Thoracic aorta (tissue), 2 donors: ENCODE results near the gene OR2AJ1. TPM values are rescaled to one million over a fixed set of nuclear protein-coding genes. Genes with fewer than 3 reads are reported as not detected.
"Not testable (repeated sequence)": the region's sequence is repeated elsewhere in the genome, so short reads cannot be mapped to it uniquely, and the experiment has no call there.

Source experiments
- ATAC-seq: fragments of 150-250 bp; one replicate; pipeline ENCODE4 v1.8.0; 2017; ENCODE audit warnings: low read depth; ENCODE audit not compliant: insufficient number of reproducible peaks, low FRiP score
- DNase-seq: peaks from one replicate; pipeline ENCODE4 v3.0.0-alpha.2; 2020; ENCODE audit warnings: low spot score
- H3K27ac ChIP-seq, 2 donors: fragments of 200-600 bp; sonication (generic); 1 replicate in 1 of 2; 2 replicates in 1 of 2; pipeline ENCODE4 v1.5.1; 2016; ENCODE audit warnings: mild to moderate bottlenecking in 2 of 2, moderate library complexity in 2 of 2
- H3K27me3 ChIP-seq: fragments of 200-600 bp; sonication (generic); replicated peaks from 2 replicates; pipeline ENCODE4 v1.6.0; 2016; ENCODE audit warnings: mild to moderate bottlenecking; ENCODE audit not compliant: insufficient read depth
- H3K36me3 ChIP-seq: fragments of 200-600 bp; sonication (generic); one replicate; pipeline ENCODE4 v1.5.1; 2016
- H3K4me1 ChIP-seq, 2 donors: fragments of 200-600 bp; sonication (generic); 1 replicate in 1 of 2; 2 replicates in 1 of 2; pipeline versions ENCODE4 v1.5.1 to v1.6.0; 2016; ENCODE audit warnings: low read depth in 2 of 2, mild to moderate bottlenecking in 1 of 2; ENCODE audit not compliant: control insufficient read depth in 1 of 2
- H3K4me3 ChIP-seq: fragments of 200-600 bp; sonication (generic); 2 replicates; pipeline ENCODE4 v1.5.1; 2016; ENCODE audit warnings: mild to moderate bottlenecking
- H3K9me3 ChIP-seq: fragments of 200-600 bp; sonication (generic); 2 replicates; pipeline ENCODE4 v1.5.1; 2016
- total RNA-seq, 2 donors: library from RNA; depleted of rRNA; stranded (reverse); fragments of >200 nt; gene quantifications; one replicate each; pipeline versions ENCODE4 v1.1.0 to v1.2.3, GENCODE V29; 2016
- TF ChIP-seq, protein P1 (sequence below): fragments of 200-600 bp; sonication (generic); IDR thresholded peaks from one replicate; pipeline ENCODE4 v1.5.1; 2019; ENCODE audit warnings: antibody characterized with exemption

Gene OR2AJ1
- total RNA-seq, 2 donors from 2014 or later: not detected

DNA sequence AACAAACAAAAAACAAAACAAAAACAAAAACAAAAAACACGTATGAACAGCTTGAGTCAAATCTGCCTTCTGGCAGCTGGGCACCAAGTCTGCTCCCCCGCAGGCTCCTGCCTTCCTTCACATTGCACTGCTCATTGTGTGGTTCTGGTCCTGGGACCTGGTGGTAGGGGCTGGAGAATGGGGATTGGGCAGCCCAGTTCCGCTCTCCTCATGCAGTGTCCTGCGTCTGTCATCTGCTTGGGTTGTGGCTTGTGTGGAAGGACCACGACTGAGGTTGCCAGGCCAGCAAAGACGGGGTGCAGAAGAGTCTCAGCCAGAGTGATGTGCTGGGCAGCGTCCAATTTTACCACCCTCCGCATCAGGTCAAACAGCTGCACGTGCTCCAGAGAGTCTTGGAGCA lies 11.1 kb downstream of the OR2AJ1 start:
- Histone ChIP-seq H3K27me3 (no peaks in the 10 kb centered on the region), H3K36me3 (no peaks in the 10 kb centered on the region), H3K4me3 (no peak overlapping the region), H3K27ac (no peak overlapping the region), H3K9me3 (no peaks in the 10 kb centered on the region), H3K4me1 (no peaks in the 10 kb centered on the region)
- DNase-seq: no peak
- TF ChIP-seq, protein P1, sequence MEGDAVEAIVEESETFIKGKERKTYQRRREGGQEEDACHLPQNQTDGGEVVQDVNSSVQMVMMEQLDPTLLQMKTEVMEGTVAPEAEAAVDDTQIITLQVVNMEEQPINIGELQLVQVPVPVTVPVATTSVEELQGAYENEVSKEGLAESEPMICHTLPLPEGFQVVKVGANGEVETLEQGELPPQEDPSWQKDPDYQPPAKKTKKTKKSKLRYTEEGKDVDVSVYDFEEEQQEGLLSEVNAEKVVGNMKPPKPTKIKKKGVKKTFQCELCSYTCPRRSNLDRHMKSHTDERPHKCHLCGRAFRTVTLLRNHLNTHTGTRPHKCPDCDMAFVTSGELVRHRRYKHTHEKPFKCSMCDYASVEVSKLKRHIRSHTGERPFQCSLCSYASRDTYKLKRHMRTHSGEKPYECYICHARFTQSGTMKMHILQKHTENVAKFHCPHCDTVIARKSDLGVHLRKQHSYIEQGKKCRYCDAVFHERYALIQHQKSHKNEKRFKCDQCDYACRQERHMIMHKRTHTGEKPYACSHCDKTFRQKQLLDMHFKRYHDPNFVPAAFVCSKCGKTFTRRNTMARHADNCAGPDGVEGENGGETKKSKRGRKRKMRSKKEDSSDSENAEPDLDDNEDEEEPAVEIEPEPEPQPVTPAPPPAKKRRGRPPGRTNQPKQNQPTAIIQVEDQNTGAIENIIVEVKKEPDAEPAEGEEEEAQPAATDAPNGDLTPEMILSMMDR: no peak
- ATAC-seq: no peak

DNA sequence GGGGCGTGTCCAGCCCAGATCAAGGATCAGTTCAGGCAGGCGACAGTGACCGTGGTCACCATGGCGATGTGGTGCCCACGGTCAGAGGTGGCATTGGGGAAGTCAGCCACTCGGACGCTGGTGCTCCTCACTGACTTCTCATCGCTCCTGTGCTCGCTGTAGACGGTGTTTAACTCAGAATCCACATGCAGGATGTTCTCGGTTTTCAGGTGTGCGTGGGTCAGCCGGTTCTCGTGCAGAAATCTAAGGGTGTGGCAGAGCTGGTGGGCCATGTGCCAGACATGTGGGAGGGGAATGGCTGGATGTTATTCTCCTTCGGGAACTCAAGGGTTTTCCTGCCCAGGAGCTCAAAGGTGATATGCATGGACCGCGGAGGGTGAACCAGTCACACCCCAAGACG lies 11.7 kb downstream of the OR2AJ1 start:
- Histone ChIP-seq H3K4me1 (no peaks in the 10 kb centered on the region), H3K27ac (no peak overlapping the region), H3K27me3 (no peaks in the 10 kb centered on the region), H3K9me3 (no peaks in the 10 kb centered on the region), H3K36me3 (no peaks in the 10 kb centered on the region), H3K4me3 (no peak overlapping the region)
- TF ChIP-seq, protein P1: no peak
- DNase-seq (no peak), ATAC-seq (no peak)

DNA sequence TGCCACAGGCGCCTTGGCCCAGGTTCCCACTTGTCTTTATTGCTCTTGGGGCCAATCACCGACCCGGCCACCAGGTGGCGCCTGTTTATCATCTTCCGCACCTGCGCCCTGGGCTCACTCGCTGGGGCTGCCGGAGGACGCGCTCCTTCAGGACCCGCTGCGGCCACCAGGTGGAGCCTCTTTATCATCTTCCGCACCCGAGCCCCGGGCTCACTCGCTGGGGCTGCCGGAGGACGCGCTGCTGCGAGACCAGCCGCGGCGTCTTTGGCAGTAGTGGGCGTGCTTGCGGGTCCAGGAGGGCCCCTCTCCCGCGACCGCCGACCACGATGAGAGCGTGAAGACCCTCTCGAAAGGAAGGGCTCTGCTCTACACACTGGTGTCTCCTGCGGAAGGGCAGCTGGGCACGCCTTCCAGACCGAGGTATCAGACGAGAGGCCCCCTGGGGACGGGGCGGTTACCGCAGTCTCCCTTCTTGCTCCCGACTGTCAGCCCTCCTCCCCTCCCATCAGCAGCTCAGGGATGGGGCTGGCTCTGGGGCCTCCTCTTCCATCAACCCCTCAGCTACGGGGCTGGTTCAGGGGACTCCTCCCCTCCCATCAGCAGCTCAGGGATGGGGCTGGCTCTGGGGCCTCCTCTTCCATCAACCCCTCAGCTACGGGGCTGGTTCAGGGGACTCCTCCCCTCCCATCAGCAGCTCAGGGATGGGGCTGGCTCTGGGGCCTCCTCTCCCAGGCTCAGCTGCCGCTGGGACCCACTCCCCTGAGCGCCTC lies 12.5 kb downstream of the OR2AJ1 start:
- not testable (repeated sequence) for H3K27ac ChIP-seq, H3K36me3 ChIP-seq, DNase-seq, H3K4me1 ChIP-seq, ATAC-seq, H3K9me3 ChIP-seq, H3K27me3 ChIP-seq
- TF ChIP-seq, protein P1: peak; percentile 29
- H3K4me3 ChIP-seq: peak overlapping the region; percentile 63

DNA sequence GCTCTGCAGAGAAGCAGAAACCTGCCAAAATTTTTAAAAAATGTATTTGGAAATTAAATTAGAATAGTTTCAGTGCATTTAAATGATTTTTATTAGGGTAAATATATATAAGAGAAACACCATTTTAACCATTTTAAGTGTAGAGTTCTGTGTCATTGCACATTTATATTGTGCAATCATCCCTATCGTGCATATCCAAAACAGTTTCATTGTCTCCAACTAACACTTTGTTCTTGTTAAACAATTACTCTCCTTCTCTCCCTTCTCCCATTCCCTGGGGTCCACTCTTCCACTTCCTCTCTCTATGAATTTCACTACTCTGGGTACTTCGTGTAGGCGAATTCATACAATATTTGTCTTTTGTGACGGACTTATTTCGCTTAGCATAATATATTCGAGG lies 17.9 kb downstream of the OR2AJ1 start:
- no peak overlapping the region for H3K27ac ChIP-seq

DNA sequence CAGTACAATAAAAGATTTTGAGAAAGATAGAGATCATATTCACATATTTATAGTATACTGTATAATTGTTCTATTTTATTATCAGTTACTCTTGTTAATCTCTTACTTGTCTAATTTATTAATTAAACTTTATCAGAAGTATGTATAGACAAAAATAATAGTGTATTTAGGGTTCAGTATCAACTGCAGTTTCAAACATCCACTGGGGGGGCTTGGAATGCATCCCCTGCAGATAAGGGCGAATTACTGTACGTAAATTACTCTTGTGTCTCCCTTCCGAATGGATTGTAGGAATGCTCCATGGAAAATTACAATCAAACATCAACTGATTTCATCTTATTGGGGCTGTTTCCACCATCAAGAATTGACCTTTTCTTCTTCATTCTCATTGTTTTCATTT lies 23.9 kb downstream of the OR2AJ1 start, which contains the start of gene OR2L8:
TSS of gene OR2L8 (plus strand) at position 301 of the 400 bp plus-strand sequence. CDS start at position 301, 0 bp downstream.
- no peaks in the 10 kb centered on the region for H3K27me3 ChIP-seq
- no peaks in the 10 kb centered on the region for H3K36me3 ChIP-seq
- DNase-seq (no peak), ATAC-seq (no peak)
- no peaks in the 10 kb centered on the region for H3K4me1 ChIP-seq
- TF ChIP-seq, protein P1: no peak
- H3K9me3 ChIP-seq: no peaks in the 10 kb centered on the region
- no peak within 1 kb of the TSS for H3K4me3 ChIP-seq
- no peak within 1 kb of the TSS for H3K27ac ChIP-seq

More for the DNA sequence above, 17.9 kb downstream of the OR2AJ1 start:
- Histone ChIP-seq H3K4me1 (no peaks in the 10 kb centered on the region), H3K36me3 (no peaks in the 10 kb centered on the region), H3K4me3 (no peak overlapping the region), H3K27me3 (no peaks in the 10 kb centered on the region), H3K9me3 (no peaks in the 10 kb centered on the region)
- ATAC-seq: no peak
- TF ChIP-seq, protein P1: no peak
- no peak for DNase-seq
